ENCODE data around the gene ARL4A. TPM values are rescaled to one million over a fixed set of nuclear protein-coding genes. Genes with fewer than 3 reads are reported as not detected.

ARL4A gene
- total RNA-seq, 1 experiment from 2014 or later = 39.4 TPM

GRCh38 chr7:12708314-12708713 is 20.9 kb downstream of the ARL4A start:
- peaks cover 12 to 23% of the 10 kb centered on the region in 2 experiments for H3K4me1 Mint-ChIP-seq
- H3K27me3 Mint-ChIP-seq (ENCODE audit: low read depth) = no peaks in the 10 kb centered on the region
- Histone ChIP-seq H3K23ac (ENCODE audit: insufficient read length, low read depth, low read length) (no peak overlapping the region), H3K79me1 (ENCODE audit: insufficient read depth, low read depth, low read length, poor library complexity, severe bottlenecking) (no peaks in the 10 kb centered on the region), H4K20me1 (ENCODE audit: control insufficient read depth, insufficient read depth, insufficient read length) (no peaks in the 10 kb centered on the region), H3K79me2 (ENCODE audit: insufficient read depth, low read length) (no peaks in the 10 kb centered on the region), H2BK120ac (ENCODE audit: low read depth, low read length, poor library complexity, severe bottlenecking) (no peak overlapping the region), H3K4me1 (ENCODE audit: insufficient read depth, low read length) (no peaks in the 10 kb centered on the region), H3K4me2 (ENCODE audit: insufficient read depth, insufficient read length, low read length) (no peak overlapping the region), H3K9ac (ENCODE audit: extremely low read depth, insufficient read length, low read length) (no peak overlapping the region), H3K56ac (ENCODE audit: insufficient read length, low read depth, low read length) (no peak overlapping the region), H4K91ac (ENCODE audit: insufficient read length, low read depth, low read length) (no peak overlapping the region), H3K9me3 (ENCODE audit: control insufficient read depth, low read depth, low read length) (no peaks in the 10 kb centered on the region), H3K27me3 (ENCODE audit: insufficient read depth, low read length) (no peaks in the 10 kb centered on the region), H4K8ac (replicated peaks; ENCODE audit: insufficient read length, low read depth, low read length) (no peak overlapping the region), H2AFZ (ENCODE audit: low read length) (no peak overlapping the region), H2BK20ac (ENCODE audit: low read depth, low read length, poor library complexity, severe bottlenecking) (no peak overlapping the region), H2BK12ac (ENCODE audit: insufficient read length, low read depth, low read length) (no peak overlapping the region), H3T11ph (ENCODE audit: low read length) (no peak overlapping the region), H3K14ac (ENCODE audit: insufficient read depth, low read length) (no peak overlapping the region), H2BK5ac (ENCODE audit: insufficient read length, low read length) (no peak overlapping the region), H3K4ac (ENCODE audit: low read depth, low read length) (no peak overlapping the region), H3K18ac (ENCODE audit: insufficient read length, low read depth, low read length) (no peak overlapping the region), H2BK15ac (ENCODE audit: low read depth, low read length) (no peak overlapping the region), H2AK5ac (ENCODE audit: insufficient read length, low read length) (no peak overlapping the region), H3K27ac (ENCODE audit: insufficient read length, low read depth, low read length) (no peak overlapping the region), H3K23me2 (ENCODE audit: insufficient read length, low read depth, low read length, poor library complexity, severe bottlenecking) (no peaks in the 10 kb centered on the region), H4K5ac (ENCODE audit: insufficient read length, low read depth, low read length) (no peak overlapping the region)
- no peak overlapping the region for H3K27ac Mint-ChIP-seq
- H3K9me3 Mint-ChIP-seq = no peaks in the 10 kb centered on the region
- no peak for DNase-seq
- TF ChIP-seq CTCF (conservative IDR thresholded peaks at IDR 0.05) = no peak
- no peak overlapping the region for H3K4me3 Mint-ChIP-seq
- H3K36me3 Mint-ChIP-seq (ENCODE audit: insufficient read depth in 1 of 3, low read depth in 3 of 3) = no peaks in the 10 kb centered on the region

Data from H9 (cell line).